Small intestine (tissue), 16 donors: ENCODE measurements around the gene TMOD1. TPM values are rescaled to one million over a fixed set of nuclear protein-coding genes. Genes with fewer than 3 reads are reported as not detected.
A peak's percentile ranks its signal among the peaks of the same experiment; 100 is the strongest.
"Not testable (repeated sequence)": the region's sequence is repeated elsewhere in the genome, so short reads cannot be mapped to it uniquely, and the experiment has no call there.

Source experiments
- DNase-seq, 2 donors: peaks; one replicate each; pipeline versions ENCODE4 v3.0.0 to v3.0.0-alpha.2; 2013
- FAIRE-seq: peaks from 2 replicates; lab custom pipeline; 2012; peaks lifted over from hg19 to GRCh38; lab: Jason Lieb, UNC
- H3K27ac ChIP-seq, 3 donors: one replicate each; pipeline ENCODE4 v1.5.1; 2013; ENCODE audit warnings: low read length in 2 of 3, mild to moderate bottlenecking in 2 of 3, control low read depth in 1 of 3, inconsistent platforms in 1 of 3, low read depth in 1 of 3, moderate library complexity in 1 of 3
- H3K27me3 ChIP-seq, 3 donors: one replicate each; pipeline ENCODE4 v1.6.1; 2013; ENCODE audit warnings: low read length in 3 of 3, inconsistent platforms in 1 of 3; ENCODE audit not compliant: control insufficient read depth in 3 of 3, insufficient read depth in 3 of 3
- H3K36me3 ChIP-seq, 3 donors: one replicate each; pipeline ENCODE4 v1.6.1; 2013; ENCODE audit warnings: low read length in 3 of 3, inconsistent platforms in 1 of 3, low read depth in 1 of 3, mild to moderate bottlenecking in 1 of 3, moderate library complexity in 1 of 3; ENCODE audit not compliant: control insufficient read depth in 3 of 3, insufficient read depth in 2 of 3
- H3K4me1 ChIP-seq, 3 donors: one replicate each; pipeline ENCODE4 v1.6.1; 2013; ENCODE audit warnings: low read length in 2 of 3, inconsistent platforms in 1 of 3, low read depth in 1 of 3, mild to moderate bottlenecking in 1 of 3, moderate library complexity in 1 of 3; ENCODE audit not compliant: control insufficient read depth in 3 of 3, insufficient read depth in 2 of 3
- H3K4me3 ChIP-seq, 3 donors: one replicate each; pipeline ENCODE4 v1.5.1; 2013; ENCODE audit warnings: low read length in 3 of 3, control low read depth in 1 of 3, inconsistent platforms in 1 of 3, low read depth in 1 of 3, mild to moderate bottlenecking in 1 of 3, moderate library complexity in 1 of 3
- H3K9me3 ChIP-seq, 2 donors: one replicate each; pipeline ENCODE4 v1.6.1; 2013; ENCODE audit warnings: low read depth in 1 of 2, low read length in 1 of 2; ENCODE audit not compliant: control insufficient read depth in 2 of 2, insufficient read depth in 1 of 2
- WGBS, 3 donors: extraction: QIAGEN DNeasy Blood & Tissue Kit; methylation state at CpG; one replicate each; pipeline ENCODE4 v1.1.7; 2013; 5-methylcytosine and 5-hydroxymethylcytosine counted together
- long read RNA-seq, 10 donors: transcript quantifications; one replicate each; lab custom pipeline, GENCODE V29; 2026
- polyA plus RNA-seq, 4 donors: library from polyadenylated mRNA; stranded (reverse) in 3 of 4; unstranded in 1 of 4; fragments of 200-250 nt in 3 of 4; fragments of 120-200 nt in 1 of 4; gene quantifications; one replicate each; pipeline versions ENCODE4 v1.2.1 to v1.2.3, GENCODE V29; 2013
- donor health status: healthy with polysubstance abuse.
- donor health status: control.
- donor health status: control.
- donor health status: Bipolar disorder and iron deficiency.
- donor health status: healthy.

TMOD1 gene
- polyA plus RNA-seq, result 1 to 10 TPM; 1.1 to 9.9 (median 1.6) TPM
- long read RNA-seq, donor 1, partial matches to known transcripts, result 0 of 2 reads
- long read RNA-seq, donor 1, other reads (novel, unspliced or antisense), result 0 of 2 reads
- long read RNA-seq, donor 2, partial matches to known transcripts, result 0 of 1 reads
- long read RNA-seq, donor 2, other reads (novel, unspliced or antisense), result 0 of 1 reads
- long read RNA-seq, donor 3, partial matches to known transcripts, result 27 of 28 reads
- long read RNA-seq, donor 3, other reads (novel, unspliced or antisense), result 0 of 28 reads
- long read RNA-seq, donor 4, result 0 reads
- long read RNA-seq, donor 5, result 0 reads
- long read RNA-seq, donor 6, partial matches to known transcripts, result 10 of 11 reads
- long read RNA-seq, donor 6, other reads (novel, unspliced or antisense), result 0 of 11 reads
- long read RNA-seq, donor 7, transcript TMOD1-201 (10 exons, 3,343 nt), result major isoform, 151 of 235 reads
- long read RNA-seq, donor 7, partial matches to known transcripts, result 70 of 235 reads
- long read RNA-seq, donor 7, other reads (novel, unspliced or antisense), result 14 of 235 reads
- long read RNA-seq, donor 8, partial matches to known transcripts, result 0 of 3 reads
- long read RNA-seq, donor 8, other reads (novel, unspliced or antisense), result 0 of 3 reads
- long read RNA-seq, donor 9, result 0 reads
- long read RNA-seq, donor 10, partial matches to known transcripts, result 93 of 95 reads
- long read RNA-seq, donor 10, other reads (novel, unspliced or antisense), result 0 of 95 reads

- FAIRE-seq (no peak), DNase-seq (peak; percentile 64 to 68)
- 0 to 1% (median 0%) methylated on average over 41 to 87 of the region's 87 CpGs for WGBS, 3 donors
- Histone ChIP-seq H3K36me3 (peaks cover 0 to 5% (median 4%) of the 10 kb centered on the region in 3 donors), H3K4me3 (peak within 1 kb of the TSS; percentile 40 to 65 (median 55)), H3K27me3 (peaks cover 0 to 56% (median 10%) of the 10 kb centered on the region in 3 donors), H3K4me1 (peaks cover 0 to 18% (median 0%) of the 10 kb centered on the region in 3 donors), H3K9me3 (no peaks in the 10 kb centered on the region), H3K27ac (no peak within 1 kb of the TSS)
Observed at GRCh38 chr9:97501177-97501971, at the start of gene TMOD1. TMOD1 (plus strand) TSS chr9:97501666; CDS start chr9:97524189, 22,523 bp downstream.

- peak; percentile 29 to 48 for DNase-seq
- not testable (repeated sequence) for H3K27ac ChIP-seq, FAIRE-seq, H3K27me3 ChIP-seq, H3K4me3 ChIP-seq, H3K4me1 ChIP-seq, H3K9me3 ChIP-seq
- 97 to 100% (median 99%) methylated on average over 3 of the region's 3 CpGs for WGBS, 3 donors
- H3K36me3 ChIP-seq, result peaks cover 2 to 16% (median 5%) of the 10 kb centered on the region in 3 donors
Observed at GRCh38 chr9:97453573-97453972, 47.9 kb upstream of the TMOD1 start.

- not testable (repeated sequence) for FAIRE-seq, H3K27ac ChIP-seq, H3K9me3 ChIP-seq, H3K4me1 ChIP-seq, DNase-seq, H3K27me3 ChIP-seq, H3K4me3 ChIP-seq, H3K36me3 ChIP-seq
Observed at GRCh38 chr9:97456841-97457240, 44.6 kb upstream of the TMOD1 start.

GRCh38 chr9:97459326-97459725 is 42.1 kb upstream of the TMOD1 start:
- no peaks in the 10 kb centered on the region for H3K9me3 ChIP-seq

GRCh38 chr9:97462159-97462558 is 39.3 kb upstream of the TMOD1 start:
- no peak overlapping the region for H3K4me3 ChIP-seq
- FAIRE-seq, result no peak
- H3K36me3 ChIP-seq, result peaks cover 9 to 22% (median 13%) of the 10 kb centered on the region in 3 donors
- no peaks in the 10 kb centered on the region for H3K4me1 ChIP-seq
- no peaks in the 10 kb centered on the region for H3K9me3 ChIP-seq
- DNase-seq, result no peak
- no peaks in the 10 kb centered on the region for H3K27me3 ChIP-seq
- H3K27ac ChIP-seq, result no peak overlapping the region
- 92 to 93% (median 92%) methylated on average over 3 of the region's 3 CpGs for WGBS, 3 donors

More at GRCh38 chr9:97459326-97459725, 42.1 kb upstream of the TMOD1 start:
- H3K36me3 ChIP-seq, result peaks cover 6 to 13% (median 9%) of the 10 kb centered on the region in 3 donors
- DNase-seq (no peak), FAIRE-seq (no peak)
- no peaks in the 10 kb centered on the region for H3K4me1 ChIP-seq
- H3K27ac ChIP-seq, result no peak overlapping the region
- H3K4me3 ChIP-seq, result no peak overlapping the region
- no peaks in the 10 kb centered on the region for H3K27me3 ChIP-seq

- Histone ChIP-seq H3K4me1 (no peaks in the 10 kb centered on the region), H3K4me3 (no peak overlapping the region), H3K27me3 (no peaks in the 10 kb centered on the region), H3K36me3 (peaks cover 9 to 22% (median 13%) of the 10 kb centered on the region in 3 donors), H3K27ac (no peak overlapping the region), H3K9me3 (no peaks in the 10 kb centered on the region)
- 95 to 100% (median 97%) methylated on average over 1 of the region's 1 CpG for WGBS, 3 donors
- no peak for DNase-seq
- no peak for FAIRE-seq
Observed at GRCh38 chr9:97462914-97463313, 38.6 kb upstream of the TMOD1 start.

- Histone ChIP-seq H3K9me3 (no peaks in the 10 kb centered on the region), H3K36me3 (peaks cover 4 to 23% (median 7%) of the 10 kb centered on the region in 3 donors), H3K4me1 (no peaks in the 10 kb centered on the region), H3K4me3 (no peak overlapping the region), H3K27me3 (no peaks in the 10 kb centered on the region), H3K27ac (no peak overlapping the region)
- WGBS, 3 donors, result 54 to 74% (median 57%) methylated on average over 4 of the region's 4 CpGs
- peak; percentile 55 to 89 for DNase-seq
- FAIRE-seq, result no peak
Observed at GRCh38 chr9:97468658-97469448, 32.6 kb upstream of the TMOD1 start.
